T47D (cell line): Measurements from ENCODE around the gene CFAP58.

Source experiments
- DNase-seq, 2 experiments: peaks; one replicate each; pipeline versions ENCODE4 v3.0.0 to v3.0.0-alpha.2; 2011 to 2012; ENCODE audit warnings: low read depth in 1 of 2, low spot score in 1 of 2
- JUND ChIP-seq: IDR thresholded peaks from 2 replicates; pipeline ENCODE4 v1.6.1; 2012; ENCODE audit warnings: low read depth
- in situ Hi-C: cut with HindIII; loops from 2 replicates; pipeline ENCODE4 v1.10.0; 2016; ENCODE audit warnings: low sequenced_read_pairs, low pct_unique_long_range_greater_than_20kb

The CFAP58 gene

GRCh38 chr10:104353325-104354048 is at the start of gene CFAP58:
CFAP58 (plus strand) TSS chr10:104353833; CDS start chr10:104353898, 65 bp downstream.
- TF ChIP-seq JUND = no peak
- DNase-seq = peak; percentile 48 to 96
- in situ Hi-C loops = no loop called here

DNA sequence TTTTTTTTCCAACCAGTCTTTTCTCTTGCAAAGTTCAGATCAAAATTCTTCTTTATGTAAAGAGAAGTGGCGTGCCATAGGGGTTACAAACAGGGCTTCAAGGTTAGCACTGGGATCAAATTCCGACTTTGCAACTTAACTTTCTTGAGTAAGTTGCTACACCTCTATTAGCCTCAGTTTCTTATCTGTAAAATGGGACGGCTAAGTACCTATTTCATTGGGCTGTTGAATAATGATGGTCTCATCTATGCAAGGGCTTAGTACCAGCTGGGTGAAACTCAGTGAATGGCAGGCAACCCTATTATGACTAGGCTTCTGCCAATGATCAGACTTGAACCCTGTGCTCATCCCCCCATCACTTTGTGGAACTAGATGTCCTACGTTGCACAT is 49.3 kb upstream of the CFAP58 start:
- TF ChIP-seq JUND = no peak
- DNase-seq = no peak
- in situ Hi-C loops = no loop called here

DNA sequence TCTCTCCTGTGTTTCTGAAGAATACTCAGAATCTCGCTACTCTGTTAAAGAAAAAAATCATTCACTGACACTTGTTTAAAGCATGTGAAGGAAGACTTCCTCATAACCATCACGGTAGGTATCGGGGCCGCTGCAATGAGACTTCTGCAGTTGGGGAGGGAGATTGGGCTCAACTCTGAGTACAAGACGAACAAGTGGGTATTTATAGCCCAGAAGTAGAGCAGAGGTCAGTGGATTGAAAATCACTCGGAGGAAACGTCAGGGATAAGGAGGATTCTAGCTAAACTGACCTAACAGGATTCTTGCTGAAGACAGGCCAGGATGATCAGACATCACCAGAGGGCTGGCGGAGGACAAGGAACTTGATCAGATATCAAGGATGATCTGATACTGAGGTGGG is 48.7 kb upstream of the CFAP58 start:
- in situ Hi-C loops = no loop called here
- no peak for DNase-seq
- no peak for TF ChIP-seq JUND

- no peak for TF ChIP-seq JUND
- DNase-seq = no peak
- in situ Hi-C loops = no loop called here
Measured at GRCh38 chr10:104306897-104307296, 46.7 kb upstream of the CFAP58 start.

DNA sequence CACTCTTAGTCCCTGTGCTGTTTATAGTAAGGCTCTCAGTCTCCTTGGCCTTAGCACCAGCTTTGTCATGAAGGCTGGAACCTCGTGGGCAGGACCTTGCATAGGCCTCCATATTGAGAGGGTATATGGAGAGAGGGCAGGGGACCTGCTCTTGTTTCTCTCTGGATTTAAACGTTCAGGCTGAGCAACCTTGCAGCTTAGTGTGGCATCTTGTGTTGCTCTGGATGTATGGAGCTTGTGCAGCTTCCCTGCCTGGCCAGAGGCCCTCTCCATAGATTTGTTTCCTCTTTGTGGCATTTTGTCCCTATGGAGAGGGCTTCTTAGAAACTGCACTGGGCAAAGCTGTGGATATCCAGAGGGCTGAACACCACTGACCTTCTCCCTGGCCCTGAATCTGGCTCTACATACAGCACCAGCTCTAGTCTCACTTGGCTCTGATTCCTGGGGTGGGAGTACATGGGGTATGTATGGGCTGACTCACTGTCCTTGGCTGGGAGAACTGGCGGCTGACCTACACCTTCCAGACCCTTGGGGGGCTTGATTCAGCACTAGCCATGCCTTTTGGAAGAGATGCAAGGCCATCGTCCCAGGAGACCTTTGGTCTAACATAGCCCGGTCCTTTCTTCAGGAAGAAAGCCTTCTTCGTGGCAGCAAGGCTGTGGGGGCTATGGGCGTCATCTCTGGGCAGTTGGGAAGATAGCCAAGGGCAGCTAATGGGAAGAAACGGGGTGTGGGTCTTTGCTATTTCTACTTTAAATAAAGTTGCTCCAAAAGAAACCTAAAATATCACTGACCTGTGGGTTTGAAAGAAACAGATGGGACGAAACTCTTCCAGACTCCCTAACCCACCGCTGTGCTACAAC is 45.8 kb upstream of the CFAP58 start:
- in situ Hi-C loops = no loop called here
- no peak for DNase-seq
- TF ChIP-seq JUND = no peak

DNA sequence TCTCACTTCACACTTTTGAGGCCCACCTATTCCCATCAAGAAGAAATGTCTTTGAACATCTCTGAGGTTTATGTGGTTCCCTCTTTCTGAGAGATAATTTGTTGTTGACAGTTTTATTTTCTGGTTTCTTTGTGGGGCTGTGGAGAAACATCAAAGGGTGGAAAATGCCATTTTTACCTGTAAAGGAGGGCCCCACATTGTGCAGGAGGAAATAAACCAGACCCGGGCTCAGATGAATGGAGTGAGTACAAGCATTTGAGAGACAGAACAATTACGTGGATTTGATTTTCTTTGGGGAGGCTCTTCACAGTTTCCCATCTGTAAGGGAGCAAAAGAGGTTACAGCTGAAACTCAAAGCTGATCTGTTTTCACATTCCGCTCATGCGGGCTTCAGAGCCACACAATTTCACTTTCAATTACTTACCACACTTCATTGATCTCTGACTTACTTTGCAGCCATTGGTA is 45.2 kb upstream of the CFAP58 start:
- in situ Hi-C loops = no loop called here
- TF ChIP-seq JUND = no peak
- no peak for DNase-seq

GRCh38 chr10:104309980-104310978 is 43.4 kb upstream of the CFAP58 start:
- peak in 1 of 2 experiments; percentile 30 for DNase-seq
- in situ Hi-C loops = no loop called here

DNA sequence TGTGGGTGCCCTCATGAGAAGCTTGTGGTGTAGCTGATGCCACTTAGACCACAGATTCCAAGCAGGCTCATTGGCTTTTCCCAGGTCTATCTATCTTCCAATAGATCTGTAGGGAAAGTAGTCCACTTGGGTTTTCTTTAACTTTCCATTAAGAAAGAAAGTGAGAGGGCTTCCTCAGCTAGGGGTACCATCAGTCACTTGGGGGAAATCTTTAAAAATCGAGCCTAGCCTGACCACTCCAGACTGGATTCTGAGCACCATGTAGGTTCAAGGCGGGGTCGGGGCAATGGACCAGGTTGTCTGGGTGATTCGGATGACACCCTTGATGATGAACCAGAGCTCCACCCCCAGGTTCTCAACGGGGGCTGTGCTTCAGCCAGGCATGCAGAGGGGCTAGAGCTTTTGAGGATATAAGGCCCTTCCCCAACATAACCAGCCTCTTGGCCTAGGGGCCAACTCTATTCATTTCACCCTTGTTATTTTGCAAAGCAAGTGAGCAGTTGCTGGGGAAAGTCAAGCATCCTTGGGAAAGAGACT is 42.4 kb upstream of the CFAP58 start:
- no peak for TF ChIP-seq JUND
- in situ Hi-C loops = no loop called here

More at GRCh38 chr10:104309980-104310978, 43.4 kb upstream of the CFAP58 start:
- TF ChIP-seq JUND = no peak

DNA sequence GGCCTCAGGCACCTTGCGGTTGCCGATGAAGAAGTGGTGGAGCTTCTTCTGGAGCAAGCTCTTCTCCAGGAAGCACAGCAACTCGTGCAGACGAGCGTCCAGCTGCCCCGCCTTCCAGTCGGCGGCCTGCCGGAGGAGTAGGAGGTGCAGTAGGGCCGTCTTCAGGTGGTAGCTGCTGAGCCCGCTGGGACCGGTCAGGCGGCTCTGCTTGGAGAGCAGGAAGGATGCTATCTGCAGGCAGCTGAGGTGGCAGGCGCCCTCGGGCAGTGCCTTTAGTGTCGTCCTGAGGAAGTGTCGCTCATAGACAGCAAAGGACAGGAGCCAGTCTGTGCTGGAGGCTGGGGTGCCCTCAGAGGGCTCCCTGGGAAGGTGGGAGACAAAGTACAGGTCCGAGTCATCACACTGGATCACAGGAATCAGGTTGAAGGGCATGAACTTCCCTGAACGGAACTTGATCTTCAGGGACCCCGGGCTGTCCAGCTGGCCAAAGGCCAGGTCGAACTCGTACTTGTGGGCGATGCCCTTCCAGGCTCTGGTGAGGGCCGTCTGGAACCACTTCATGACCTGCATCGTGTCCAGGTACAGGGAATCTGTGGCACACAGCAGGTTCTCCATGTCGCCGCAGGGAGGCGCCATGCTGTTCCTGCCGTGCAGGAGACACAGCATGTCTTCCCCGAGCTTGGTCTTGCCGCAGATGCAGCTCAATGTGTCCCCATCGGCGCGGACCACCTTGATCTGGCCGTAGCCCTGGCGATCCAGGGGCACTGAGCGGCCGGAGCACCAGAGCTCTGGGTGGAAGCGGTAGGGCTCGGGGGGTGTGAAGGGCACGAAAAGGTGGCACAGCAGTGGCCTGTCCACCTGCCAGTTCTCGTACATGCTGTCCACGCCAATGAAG is 38.8 kb upstream of the CFAP58 start:
- no peak for DNase-seq
- in situ Hi-C loops = no loop called here
- no peak for TF ChIP-seq JUND

More for the DNA sequence above, 42.4 kb upstream of the CFAP58 start:
- DNase-seq = no peak

GRCh38 chr10:104315486-104315921 is 38.1 kb upstream of the CFAP58 start:
- in situ Hi-C loops = no loop called here
- no peak for DNase-seq
- TF ChIP-seq JUND = no peak
